Measurements from ENCODE around the gene MS4A3.
"Not testable (repeated sequence)": the region's sequence is repeated elsewhere in the genome, so short reads cannot be mapped to it uniquely, and the experiment has no call there.

MS4A3 gene

GRCh38 chr11:60095477-60096120 lies 39.1 kb downstream of the MS4A3 start:
- DNase-seq (ENCODE audit: low read depth): no peak

DNA sequence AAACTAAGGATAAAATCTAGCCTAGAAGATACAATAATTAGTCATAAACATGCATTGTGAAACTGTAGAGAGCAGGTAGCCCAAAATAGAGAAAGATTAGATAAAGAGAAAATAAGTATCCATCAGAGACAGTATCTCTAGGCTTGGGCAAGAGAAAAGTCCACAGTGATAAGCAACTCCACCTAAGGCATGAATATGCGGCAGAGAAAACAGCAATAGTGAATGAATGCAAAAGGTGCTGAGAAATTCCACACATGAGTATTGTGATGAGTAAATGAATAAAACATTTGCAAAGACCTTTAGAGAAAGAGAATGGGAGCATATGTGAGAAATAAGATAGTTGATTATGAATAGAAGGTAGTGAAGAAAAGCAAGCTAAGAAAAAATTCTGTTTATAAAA lies 40.7 kb downstream of the MS4A3 start:
- DNase-seq (ENCODE audit: low read depth): no peak

DNA sequence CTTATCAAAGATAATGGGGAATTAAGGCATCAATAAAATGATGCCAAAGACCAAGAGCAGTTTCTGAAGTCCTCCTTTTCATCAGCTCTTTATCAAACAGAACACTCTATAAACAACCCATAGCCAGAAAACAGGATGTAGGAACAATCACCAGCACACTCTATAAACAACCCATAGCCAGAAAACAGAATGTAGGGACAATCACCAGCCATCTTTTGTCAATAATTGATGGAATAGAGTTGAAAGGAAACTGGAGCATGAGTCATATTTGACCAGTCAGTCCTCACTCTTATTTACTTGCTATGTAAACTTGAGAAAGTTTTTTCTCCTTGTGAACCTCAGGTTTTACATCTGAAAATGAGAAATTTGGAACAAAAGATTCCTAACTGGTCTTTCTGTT lies 42.0 kb downstream of the MS4A3 start:
- no peak for DNase-seq (ENCODE audit: low read depth)

DNA sequence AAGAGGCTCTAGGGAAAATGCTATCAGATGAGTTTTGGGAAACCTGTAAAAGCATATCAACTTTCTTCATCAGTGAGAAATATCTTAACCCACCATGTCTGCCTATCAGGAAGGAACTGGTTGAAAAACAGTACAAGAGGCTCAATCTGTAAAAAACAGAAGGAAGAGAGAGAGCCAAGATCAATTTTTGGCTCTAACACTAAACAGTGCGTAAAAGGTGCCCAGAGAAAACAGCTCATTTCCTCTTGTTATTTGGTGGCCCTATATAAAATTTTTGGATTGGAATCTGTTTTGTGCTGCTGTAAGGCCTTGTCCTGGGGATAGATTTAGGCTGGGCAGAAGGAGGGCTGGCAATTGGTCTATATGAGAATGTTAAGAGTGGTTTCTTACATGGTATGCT lies 44.1 kb downstream of the MS4A3 start:
- no peak for DNase-seq (ENCODE audit: low read depth)

DNA sequence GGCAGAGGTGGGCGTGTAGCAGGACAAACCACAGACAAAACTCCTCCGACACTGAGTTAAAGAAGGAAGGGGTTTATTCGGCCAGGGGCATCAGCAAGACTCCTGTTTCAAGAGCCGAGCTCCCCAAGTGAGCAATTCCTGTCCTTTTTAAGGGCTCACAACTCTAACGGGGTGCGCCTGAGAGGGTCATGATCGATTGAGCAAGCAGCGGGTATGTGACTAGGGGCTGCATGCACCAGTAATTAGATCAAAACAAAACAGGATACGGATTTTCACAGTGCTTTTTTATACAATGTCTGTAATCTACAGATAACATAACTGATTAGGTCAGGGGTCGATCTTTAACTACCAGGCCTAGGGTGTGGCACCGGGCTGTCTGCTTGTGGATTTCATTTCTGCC lies 44.9 kb downstream of the MS4A3 start:
- DNase-seq (ENCODE audit: low read depth): not testable (repeated sequence)

- DNase-seq (ENCODE audit: low read depth): not testable (repeated sequence)
Observed at GRCh38 chr11:60104471-60105115, 48.1 kb downstream of the MS4A3 start.

- DNase-seq (ENCODE audit: low read depth): not testable (repeated sequence)
Observed at GRCh38 chr11:60108631-60109030, 52.2 kb downstream of the MS4A3 start.

DNA sequence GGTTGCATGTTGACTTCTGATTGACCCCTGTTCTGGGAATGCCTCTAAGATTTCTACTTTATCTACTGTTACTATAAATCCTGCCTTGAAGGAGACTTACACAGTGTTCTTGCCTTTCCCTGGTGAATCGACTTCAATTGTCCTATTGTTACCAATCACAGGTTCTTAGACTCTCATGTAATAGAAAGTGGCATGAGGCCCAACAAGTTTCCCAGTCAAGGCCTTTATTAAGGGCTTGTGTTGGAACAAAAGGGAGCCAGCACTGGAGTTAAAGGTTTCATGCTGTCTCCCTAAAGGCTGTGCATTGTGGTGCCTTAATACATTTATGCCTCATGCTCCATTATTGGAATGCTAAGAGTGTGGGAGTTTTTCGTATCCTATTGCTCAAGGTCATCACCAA lies 55.3 kb downstream of the MS4A3 start:
- no peak for DNase-seq (ENCODE audit: low read depth)

GRCh38 chr11:60116996-60117790 lies 60.7 kb downstream of the MS4A3 start:
- DNase-seq (ENCODE audit: low read depth): no peak

GRCh38 chr11:60118338-60118737 lies 61.9 kb downstream of the MS4A3 start:
- DNase-seq (ENCODE audit: low read depth): no peak

DNA sequence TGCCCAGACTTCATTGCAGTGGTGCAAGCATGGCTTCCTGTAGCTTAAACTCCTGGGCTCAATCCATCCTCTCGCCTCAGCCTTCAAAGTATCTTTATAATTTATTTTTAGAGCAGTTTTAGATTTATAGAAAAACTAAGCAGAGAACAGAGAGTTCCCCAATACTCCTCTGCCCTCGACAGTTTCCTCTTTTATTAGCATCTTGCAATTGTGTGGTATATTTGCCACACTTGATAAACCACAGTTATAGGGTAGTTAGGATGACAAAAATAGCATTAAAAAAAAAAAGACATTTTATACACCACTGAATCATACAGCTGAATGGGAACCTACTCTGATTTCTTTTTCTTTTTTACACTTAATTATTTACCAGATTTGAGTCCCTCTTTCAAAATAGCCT lies 63.2 kb downstream of the MS4A3 start:
- no peak for DNase-seq (ENCODE audit: low read depth)

Data from activated T-cell treated with anti-CD3 and anti-CD28 coated beads for 24 hours (primary cell).